H1 (cell line): ENCODE results near the gene LCOR. TPM values are rescaled to one million over a fixed set of nuclear protein-coding genes. Genes with fewer than 3 reads are reported as not detected.

Experiments
- NRF1 ChIP-seq: IDR thresholded peaks from 2 replicates; pipeline ENCODE4 v1.6.1; 2011; ENCODE audit warnings: mild to moderate bottlenecking, low read depth, low read length, improper control_type of control experiment
- SRF ChIP-seq: IDR thresholded peaks from 2 replicates; pipeline ENCODE4 v1.6.1; 2011; ENCODE audit warnings: mild to moderate bottlenecking, low read depth, low read length, moderate library complexity
- USF2 ChIP-seq: IDR thresholded peaks from 2 replicates; pipeline ENCODE4 v1.6.1; 2011; ENCODE audit warnings: low read length, improper control_type of control experiment
- polyA plus RNA-seq, 7 experiments: library from polyadenylated mRNA; depleted of rRNA in 3 of 7; stranded (reverse) in 5 of 7; unstranded in 2 of 7; fragments of >200 nt in 5 of 7; fragments of 200-250 nt in 2 of 7; gene quantifications; 1 replicate in 5 of 7; 2 replicates in 1 of 7; 4 replicates in 1 of 7; pipeline versions ENCODE4 v1.2.1 to v1.2.3, GENCODE V29; 2011 to 2013; ENCODE audit warnings: missing spikeins in 2 of 7, mixed read lengths in 2 of 7
- total RNA-seq: library from RNA; stranded (reverse); fragmentation: NEBNext Ultra II Directional; extraction: Animal tissue kit (Norgen Biotek cat#: 25700); gene quantifications from 2 replicates; pipeline ENCODE4 v1.2.1, GENCODE V29; 2021

Gene LCOR
- total and polyA plus RNA-seq, 2 of the 8 experiments (the other 6 are each of a cell fraction or from before 2014, with no cell fraction given) = 4.7 to 25.5 TPM

DNA sequence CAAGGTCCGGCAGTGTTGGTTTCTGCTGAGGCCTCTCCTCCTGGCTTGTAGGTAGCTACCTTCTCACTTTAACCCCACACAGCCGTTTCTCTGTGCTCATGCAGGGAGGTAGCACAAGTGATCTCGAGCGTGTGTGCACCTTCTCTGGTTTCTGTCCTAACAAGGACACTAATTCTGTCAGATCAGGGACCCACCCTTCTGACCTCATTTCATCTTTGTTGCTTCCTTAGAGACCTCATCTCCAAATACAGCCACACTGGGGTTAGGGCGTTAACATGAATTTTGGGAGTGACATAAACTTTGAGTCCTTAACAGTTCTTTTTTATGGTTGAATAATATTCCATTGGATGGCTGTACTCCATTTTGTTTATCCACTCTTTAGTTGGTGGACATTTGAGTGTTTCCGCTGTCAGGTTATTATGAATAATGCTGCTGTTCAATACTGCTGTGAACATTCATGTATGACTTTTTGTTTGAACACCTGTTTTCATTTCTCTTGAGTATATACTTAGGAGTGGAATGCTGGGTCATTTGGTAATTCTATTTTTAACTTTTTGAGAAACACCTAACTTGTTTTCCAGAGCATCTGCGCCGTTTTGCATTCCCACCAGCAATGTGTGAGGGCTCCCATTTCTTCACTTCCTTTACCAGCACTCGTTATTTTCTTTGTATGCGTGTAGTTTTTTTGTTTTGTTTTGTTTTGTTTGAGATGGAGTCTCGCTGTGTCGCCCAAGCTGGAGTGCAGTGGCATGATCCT lies 57.5 kb downstream of the LCOR start (continued):
- TF ChIP-seq USF2 (no peak), NRF1 (no peak), SRF (no peak)
